IPS-20b (cell line): ENCODE measurements around the gene FRA10AC1.

Experiments
- H3K27ac ChIP-seq: one replicate; pipeline ENCODE4 v1.5.1; 2013; ENCODE audit warnings: low read length
- H3K27me3 ChIP-seq: 2 replicates; pipeline ENCODE4 v1.6.1; 2013; ENCODE audit warnings: mild to moderate bottlenecking, low read length, inconsistent platforms; ENCODE audit not compliant: insufficient read depth
- H3K36me3 ChIP-seq: 2 replicates; pipeline ENCODE4 v1.6.1; 2013; ENCODE audit warnings: low read depth, mild to moderate bottlenecking, inconsistent platforms, low read length, moderate library complexity; ENCODE audit not compliant: insufficient read depth
- H3K4me1 ChIP-seq: 2 replicates; pipeline ENCODE4 v1.6.1; 2013; ENCODE audit warnings: mild to moderate bottlenecking, control low read depth, inconsistent platforms, low read length, moderate library complexity; ENCODE audit not compliant: insufficient read depth
- H3K4me3 ChIP-seq: 2 replicates; pipeline ENCODE4 v1.5.1; 2013; ENCODE audit warnings: mild to moderate bottlenecking, low read length, inconsistent platforms
- H3K9ac ChIP-seq: 2 replicates; pipeline ENCODE4 v1.6.1; 2013; ENCODE audit warnings: low read depth, mild to moderate bottlenecking, inconsistent platforms, low read length, moderate library complexity
- H3K9me3 ChIP-seq: 2 replicates; pipeline ENCODE4 v1.6.1; 2013; ENCODE audit warnings: mild to moderate bottlenecking, low read depth, low read length, inconsistent platforms; ENCODE audit not compliant: insufficient read depth

The FRA10AC1 gene

DNA sequence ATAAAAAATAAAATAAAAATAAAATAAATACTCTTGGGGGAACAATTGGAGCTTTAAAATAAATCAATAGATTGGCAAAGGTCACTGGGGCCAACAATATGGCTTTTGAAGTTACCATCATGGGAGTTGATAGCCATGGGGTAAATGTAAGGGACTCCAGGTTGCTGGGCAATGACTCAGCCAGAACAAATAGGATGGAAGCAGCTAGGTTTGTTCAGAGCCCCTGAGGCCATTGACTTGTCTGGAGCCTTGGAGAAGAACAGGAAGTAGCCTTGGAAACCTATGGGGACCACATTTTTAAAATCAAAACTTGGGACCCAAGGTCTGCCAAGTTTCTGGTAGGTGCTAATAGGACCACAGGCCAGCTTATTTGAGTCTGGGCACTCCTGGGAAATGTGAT lies 20.2 kb upstream of the FRA10AC1 start:
- H3K4me1 ChIP-seq = peaks cover 11% of the 10 kb centered on the region; the same call in 1 of the 2 replicates
- H3K9me3 ChIP-seq = no peaks in the 10 kb centered on the region
- H3K27me3 ChIP-seq = peaks cover 4% of the 10 kb centered on the region; the same call in 1 of the 2 replicates
- no peaks in the 10 kb centered on the region for H3K36me3 ChIP-seq
- no peak overlapping the region for H3K4me3 ChIP-seq
- no peak overlapping the region for H3K27ac ChIP-seq
- H3K9ac ChIP-seq = no peak overlapping the region

DNA sequence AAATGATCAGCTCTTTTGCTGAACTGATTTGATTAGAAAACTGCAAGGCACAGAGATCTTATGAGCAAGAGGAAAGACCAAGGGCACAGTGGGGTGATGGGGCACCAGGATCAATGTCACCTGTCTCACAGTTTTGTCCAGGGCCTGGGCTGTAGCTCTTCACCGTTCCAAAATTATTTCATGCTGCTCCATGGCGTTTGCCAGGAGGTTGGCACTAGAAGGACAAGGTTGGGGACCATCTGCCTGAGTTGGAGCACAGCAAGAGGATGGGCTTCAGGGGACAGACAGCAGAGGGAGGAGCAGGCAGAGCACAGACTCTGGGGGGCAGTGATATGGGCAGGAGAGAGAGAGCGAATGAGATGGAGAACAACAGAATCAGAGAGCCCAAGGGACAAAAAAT lies 17.5 kb upstream of the FRA10AC1 start:
- Histone ChIP-seq H3K27ac (no peak overlapping the region), H3K36me3 (no peaks in the 10 kb centered on the region), H3K4me1 (peaks cover 11% of the 10 kb centered on the region; the same call in 1 of the 2 replicates), H3K9ac (no peak overlapping the region), H3K9me3 (no peaks in the 10 kb centered on the region), H3K4me3 (no peak overlapping the region), H3K27me3 (no peaks in the 10 kb centered on the region)

DNA sequence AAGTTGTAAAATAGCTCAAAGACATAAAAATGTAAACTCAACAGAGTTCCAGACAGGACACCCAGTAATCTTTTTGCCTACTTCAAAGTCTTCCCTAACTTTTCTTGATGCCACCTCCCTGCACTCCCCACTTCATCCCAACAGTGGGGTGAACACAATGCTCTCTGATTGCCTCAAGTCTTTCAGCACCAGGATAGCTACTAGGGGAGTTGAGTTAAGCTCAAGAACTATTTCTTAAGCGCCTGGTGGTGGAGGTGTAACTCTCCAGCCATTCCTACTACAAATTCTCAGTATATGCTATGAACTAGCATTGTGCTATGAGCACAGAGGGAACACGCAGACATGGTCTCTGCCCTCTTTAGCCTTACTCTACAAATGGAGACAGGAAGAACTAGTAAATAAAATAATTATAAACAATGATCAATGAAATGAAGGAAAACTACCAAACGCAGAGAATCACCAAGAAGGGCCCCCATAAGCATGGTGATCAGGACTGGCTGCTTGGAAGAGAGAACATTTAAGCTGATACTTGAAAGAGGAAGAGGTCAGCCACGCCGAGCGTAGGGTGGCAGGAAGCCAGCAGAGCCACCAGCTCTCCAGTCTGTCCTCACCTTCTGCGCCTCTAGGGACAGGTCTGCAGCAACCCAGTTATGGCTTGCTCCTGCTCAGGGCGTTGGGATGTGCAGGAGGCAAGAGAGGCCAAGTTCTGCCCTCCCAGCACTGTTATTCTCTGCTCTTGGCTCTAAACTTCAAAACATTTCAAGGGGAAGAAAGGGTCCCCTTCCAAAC lies 16.7 kb upstream of the FRA10AC1 start:
- Histone ChIP-seq H3K9ac (no peak overlapping the region), H3K4me1 (peaks cover 11% of the 10 kb centered on the region; the same call in 1 of the 2 replicates), H3K27me3 (no peaks in the 10 kb centered on the region), H3K36me3 (no peaks in the 10 kb centered on the region), H3K27ac (no peak overlapping the region), H3K4me3 (0 out of 2 replicates have a peak overlapping the region, but pooled peaks have one; percentile 6), H3K9me3 (no peaks in the 10 kb centered on the region)

DNA sequence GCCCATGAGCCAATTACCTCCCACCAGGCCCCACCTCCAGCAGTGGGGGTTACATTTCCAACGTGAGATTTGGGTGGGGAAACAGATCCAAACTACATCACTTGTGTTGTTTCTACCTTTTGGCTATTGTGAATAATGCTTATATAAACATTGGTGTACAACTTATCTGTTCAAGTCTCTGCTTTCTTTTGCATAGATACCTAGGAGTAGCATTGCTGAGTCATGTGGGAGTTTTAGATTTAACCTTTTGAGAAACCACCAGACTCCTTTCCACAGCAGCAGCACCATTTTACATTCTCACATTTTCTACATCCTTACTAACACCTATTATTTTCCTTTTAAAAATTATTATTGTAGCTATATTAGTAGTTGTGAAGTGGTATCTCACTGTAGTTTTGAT lies 14.4 kb upstream of the FRA10AC1 start:
- Histone ChIP-seq H3K27ac (no peak overlapping the region), H3K4me1 (peaks cover 11% of the 10 kb centered on the region; the same call in 1 of the 2 replicates), H3K9ac (no peak overlapping the region), H3K9me3 (no peaks in the 10 kb centered on the region), H3K27me3 (no peaks in the 10 kb centered on the region), H3K4me3 (no peak overlapping the region), H3K36me3 (no peaks in the 10 kb centered on the region)

DNA sequence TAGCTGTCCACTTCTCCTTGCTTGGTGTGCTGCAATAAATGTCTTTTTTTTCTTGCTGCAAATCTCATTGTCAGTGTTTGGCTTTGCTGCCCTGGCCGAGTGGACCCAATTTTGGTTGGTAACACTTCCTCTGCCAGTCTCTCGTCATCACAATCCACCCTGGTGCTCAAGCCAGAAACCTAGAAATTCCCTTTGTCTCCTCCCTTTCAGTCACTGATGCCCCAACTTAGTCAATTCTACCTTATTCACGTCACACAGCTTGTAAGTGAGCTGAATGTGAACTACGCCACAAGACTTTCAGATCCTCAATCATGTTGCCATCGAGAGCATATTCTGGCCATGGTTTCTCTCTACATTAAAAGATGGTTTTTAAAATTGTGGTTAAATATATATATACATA lies 13.0 kb upstream of the FRA10AC1 start:
- H3K4me1 ChIP-seq = peaks cover 11% of the 10 kb centered on the region; the same call in 1 of the 2 replicates
- H3K9ac ChIP-seq = no peak overlapping the region
- H3K27ac ChIP-seq = no peak overlapping the region

DNA sequence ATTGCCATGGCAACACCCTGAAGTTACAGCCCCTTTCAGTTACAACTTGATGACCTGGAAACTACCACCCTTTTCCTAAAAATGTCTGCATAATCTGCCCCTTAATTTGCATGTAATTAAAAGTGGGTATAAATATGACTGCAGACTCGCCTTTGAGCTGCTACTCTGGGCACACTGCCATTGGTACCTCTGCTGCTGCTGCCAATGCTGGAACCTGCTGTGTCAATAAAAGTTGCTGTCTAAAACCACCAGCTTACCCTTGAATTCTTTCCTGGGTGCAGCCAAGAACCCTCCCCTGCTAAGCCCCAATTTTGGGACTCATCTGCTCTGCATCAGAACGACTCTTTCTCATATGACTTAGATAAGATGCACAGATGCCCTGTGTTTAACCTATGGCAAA lies 10.2 kb upstream of the FRA10AC1 start:
- no peak overlapping the region for H3K9ac ChIP-seq
- H3K36me3 ChIP-seq = no peaks in the 10 kb centered on the region
- no peak overlapping the region for H3K4me3 ChIP-seq
- no peaks in the 10 kb centered on the region for H3K27me3 ChIP-seq
- H3K27ac ChIP-seq = no peak overlapping the region
- no peaks in the 10 kb centered on the region for H3K4me1 ChIP-seq
- H3K9me3 ChIP-seq = no peaks in the 10 kb centered on the region

More for the DNA sequence above, 13.0 kb upstream of the FRA10AC1 start:
- no peaks in the 10 kb centered on the region for H3K9me3 ChIP-seq
- H3K4me3 ChIP-seq = no peak overlapping the region
- no peaks in the 10 kb centered on the region for H3K27me3 ChIP-seq
- H3K36me3 ChIP-seq = no peaks in the 10 kb centered on the region

DNA sequence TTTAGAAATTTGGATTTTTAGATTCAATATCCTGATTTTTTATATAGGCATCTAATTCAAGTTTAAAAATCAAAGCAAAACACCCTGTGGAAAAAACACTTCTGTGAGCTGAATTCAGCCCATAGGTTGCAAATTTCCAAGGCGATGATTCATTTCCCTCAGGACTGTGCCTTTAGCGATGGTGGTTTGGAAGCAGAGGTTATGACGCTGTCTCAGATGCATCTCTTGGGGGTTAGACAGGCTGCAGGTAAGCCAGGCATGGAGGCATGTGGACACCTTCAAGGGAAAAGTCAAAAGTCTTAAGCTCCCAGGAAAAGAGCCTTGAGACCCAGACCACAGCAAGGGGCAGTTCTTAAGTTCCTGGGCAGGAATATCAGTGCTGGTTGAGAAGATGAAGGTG lies 9.5 kb upstream of the FRA10AC1 start:
- H3K27ac ChIP-seq = no peak overlapping the region
- H3K9me3 ChIP-seq = no peaks in the 10 kb centered on the region

DNA sequence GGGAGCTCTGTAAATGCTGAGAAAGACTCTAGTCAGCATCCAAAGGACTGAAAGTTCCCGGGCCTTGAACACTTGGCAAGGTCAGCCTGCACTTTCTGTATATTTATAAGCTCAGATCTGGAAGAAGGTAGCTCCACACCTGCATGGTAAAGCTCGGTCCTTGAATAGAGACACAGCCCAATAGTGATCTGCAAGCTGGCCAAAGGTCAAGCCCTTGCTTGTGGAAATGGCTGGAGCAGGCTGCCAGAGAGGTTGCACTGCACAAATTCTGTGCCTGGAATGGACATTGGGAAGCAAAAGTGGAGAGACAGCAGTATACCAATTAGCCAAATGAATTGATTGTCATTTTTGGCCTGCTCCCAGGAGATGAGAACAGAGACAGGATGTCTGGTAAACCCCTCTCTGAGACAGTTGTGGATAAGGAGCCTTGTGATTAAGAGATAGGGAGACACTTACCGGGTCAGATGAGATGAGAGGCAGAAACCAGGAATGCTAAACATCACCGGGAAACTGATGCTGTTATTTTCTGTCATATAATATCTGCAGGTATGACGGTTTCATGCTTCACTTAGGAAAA lies 8.0 kb upstream of the FRA10AC1 start:
- H3K4me3 ChIP-seq = no peak overlapping the region
- no peak overlapping the region for H3K27ac ChIP-seq
- no peaks in the 10 kb centered on the region for H3K27me3 ChIP-seq
- H3K36me3 ChIP-seq = no peaks in the 10 kb centered on the region
- no peaks in the 10 kb centered on the region for H3K9me3 ChIP-seq
- H3K4me1 ChIP-seq = no peaks in the 10 kb centered on the region
- no peak overlapping the region for H3K9ac ChIP-seq

More for the DNA sequence above, 9.5 kb upstream of the FRA10AC1 start:
- Histone ChIP-seq H3K4me1 (no peaks in the 10 kb centered on the region), H3K27me3 (no peaks in the 10 kb centered on the region), H3K4me3 (no peak overlapping the region), H3K36me3 (no peaks in the 10 kb centered on the region), H3K9ac (no peak overlapping the region)

DNA sequence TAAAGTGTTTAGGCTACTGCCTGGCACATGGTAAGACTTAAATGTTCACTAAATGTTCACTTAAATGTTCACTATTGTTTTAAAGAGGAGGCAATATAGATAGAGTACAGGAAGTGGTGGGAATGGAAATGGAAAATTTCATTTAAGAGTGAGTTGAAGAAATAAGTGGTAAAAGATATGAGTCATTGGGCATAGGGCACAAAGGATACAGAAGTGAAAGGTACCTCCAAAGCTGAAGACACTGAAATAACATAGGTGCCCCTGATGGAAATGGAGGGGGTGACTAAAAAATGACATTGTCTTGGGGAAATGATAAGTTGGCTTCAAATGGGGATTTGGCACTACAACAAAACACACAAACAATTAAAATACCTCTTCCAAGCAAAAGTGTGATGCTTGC lies 5.2 kb upstream of the FRA10AC1 start:
- H3K4me3 ChIP-seq = no peak overlapping the region

DNA sequence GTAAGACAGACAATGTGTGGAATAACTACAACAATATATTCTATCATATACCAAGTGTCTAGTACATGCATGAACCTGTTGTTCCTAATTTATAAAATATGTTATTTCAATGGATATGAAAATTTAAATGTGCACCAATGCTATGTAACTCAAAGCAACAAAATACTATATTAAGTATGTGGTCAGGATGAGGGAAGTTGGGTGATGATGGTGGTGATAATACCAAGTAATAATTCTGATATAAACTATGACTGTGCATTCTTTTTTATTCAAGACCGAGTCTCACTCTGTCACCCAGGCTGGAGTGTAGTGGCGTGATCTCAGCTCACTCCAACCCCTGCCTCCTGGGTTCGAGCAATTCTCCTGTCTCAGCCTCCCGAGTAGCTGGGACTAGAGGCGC lies 2.1 kb upstream of the FRA10AC1 start:
- Histone ChIP-seq H3K36me3 (peaks cover under 1% of the 10 kb centered on the region), H3K4me1 (peaks cover 5% of the 10 kb centered on the region), H3K4me3 (no peak overlapping the region), H3K27ac (no peak overlapping the region), H3K9ac (no peak overlapping the region), H3K9me3 (no peaks in the 10 kb centered on the region), H3K27me3 (no peaks in the 10 kb centered on the region)

More for the DNA sequence above, 5.2 kb upstream of the FRA10AC1 start:
- Histone ChIP-seq H3K9me3 (no peaks in the 10 kb centered on the region), H3K27me3 (no peaks in the 10 kb centered on the region), H3K4me1 (no peaks in the 10 kb centered on the region; the same call in 1 of the 2 replicates), H3K36me3 (no peaks in the 10 kb centered on the region), H3K27ac (no peak overlapping the region), H3K9ac (no peak overlapping the region)

DNA sequence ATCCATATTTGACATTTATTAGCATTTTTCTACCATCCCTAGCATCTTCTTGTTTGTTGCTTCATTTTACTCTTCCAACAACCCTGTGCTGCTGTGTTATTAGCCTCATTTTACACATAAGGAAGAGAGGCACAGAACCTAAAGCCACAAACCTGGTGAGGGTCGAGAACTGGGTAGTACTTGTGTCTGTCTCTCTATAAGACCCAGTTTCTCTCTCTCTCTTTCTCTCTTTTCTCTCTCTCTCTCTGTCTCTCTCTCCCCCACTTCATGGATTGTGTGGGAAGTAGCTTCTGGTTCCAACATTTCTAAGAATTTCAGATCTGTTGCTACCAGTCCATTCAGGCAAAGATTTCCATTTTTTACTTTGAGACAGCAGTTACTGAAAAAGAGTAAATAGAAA lies 1.4 kb upstream of the FRA10AC1 start:
- H3K9me3 ChIP-seq = no peaks in the 10 kb centered on the region
- no peak overlapping the region for H3K4me3 ChIP-seq
- H3K4me1 ChIP-seq = peaks cover 5% of the 10 kb centered on the region
- H3K27me3 ChIP-seq = no peaks in the 10 kb centered on the region
- H3K27ac ChIP-seq = no peak overlapping the region
- H3K36me3 ChIP-seq = peaks cover 7% of the 10 kb centered on the region
- no peak overlapping the region for H3K9ac ChIP-seq

DNA sequence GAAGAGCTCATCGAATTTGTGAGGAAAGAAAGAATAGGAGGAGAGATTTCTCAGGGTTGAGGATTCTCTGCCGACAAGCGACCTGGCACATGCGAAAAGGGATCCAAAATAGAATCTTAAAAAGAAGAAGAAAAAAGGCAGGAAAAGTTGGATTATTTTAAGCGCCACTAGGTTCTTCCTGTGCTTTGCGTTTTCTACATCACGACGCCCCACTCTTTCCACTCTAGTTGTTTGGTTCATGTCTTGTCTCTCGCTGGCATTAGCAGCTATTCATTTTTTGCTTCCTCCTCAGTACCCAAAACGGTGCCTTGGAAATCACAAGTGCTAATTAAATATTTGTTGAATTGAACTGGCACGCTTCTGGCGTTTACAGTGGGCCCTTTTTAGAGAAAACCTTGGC lies 674 bp upstream of the FRA10AC1 start:
- Histone ChIP-seq H3K27ac (no peak overlapping the region), H3K36me3 (peaks cover 15% of the 10 kb centered on the region), H3K27me3 (no peaks in the 10 kb centered on the region), H3K9ac (peak overlapping the region; percentile 89), H3K4me1 (peaks cover 5% of the 10 kb centered on the region), H3K4me3 (peak overlapping the region; percentile 82), H3K9me3 (no peaks in the 10 kb centered on the region)
